ENCODE data around the gene SLC7A4. TPM values are rescaled to one million over a fixed set of nuclear protein-coding genes. Genes with fewer than 3 reads are reported as not detected.
A peak's percentile ranks its signal among the peaks of the same experiment; 100 is the strongest.

SLC7A4 gene
- total RNA-seq, 1 donor from 2014 or later: under 0.01 TPM

- no peak overlapping the region for H3K4me3 ChIP-seq (ENCODE audit: low read depth, low read length)
- no peaks in the 10 kb centered on the region for H3K36me3 ChIP-seq (ENCODE audit: control insufficient read depth, insufficient read depth, low read length)
- no peak for FAIRE-seq
- no peak for TF ChIP-seq CTCF (IDR thresholded peaks at IDR 0.05; ENCODE audit: insufficient read depth, low read length, severe bottlenecking)
- peaks cover 2% of the 10 kb centered on the region for H3K27me3 ChIP-seq (ENCODE audit: control insufficient read depth, insufficient read depth, low read length)
- no peak for DNase-seq (ENCODE audit: low read depth)
Observed at GRCh38 chr22:21032868-21033688, 717 bp upstream of the SLC7A4 start.

- peaks cover 2% of the 10 kb centered on the region for H3K27me3 ChIP-seq (ENCODE audit: control insufficient read depth, insufficient read depth, low read length)
- no peak for FAIRE-seq
- peak overlapping the region; percentile 32 for H3K4me3 ChIP-seq (ENCODE audit: low read depth, low read length)
Observed at GRCh38 chr22:21031545-21032036, 770 bp downstream of the SLC7A4 start.

GRCh38 chr22:21030621-21031544 is 1.5 kb downstream of the SLC7A4 start:
- DNase-seq (ENCODE audit: low read depth) (no peak), FAIRE-seq (peak; percentile 47)
- TF ChIP-seq CTCF (IDR thresholded peaks at IDR 0.05; ENCODE audit: insufficient read depth, low read length, severe bottlenecking): no peak

More at GRCh38 chr22:21031545-21032036, 770 bp downstream of the SLC7A4 start:
- no peak for TF ChIP-seq CTCF (IDR thresholded peaks at IDR 0.05; ENCODE audit: insufficient read depth, low read length, severe bottlenecking)
- no peak for DNase-seq (ENCODE audit: low read depth)
- no peaks in the 10 kb centered on the region for H3K36me3 ChIP-seq (ENCODE audit: control insufficient read depth, insufficient read depth, low read length)

GRCh38 chr22:21030032-21030431 is 2.3 kb downstream of the SLC7A4 start:
- H3K27me3 ChIP-seq (ENCODE audit: control insufficient read depth, insufficient read depth, low read length): peaks cover 2% of the 10 kb centered on the region
- no peaks in the 10 kb centered on the region for H3K36me3 ChIP-seq (ENCODE audit: control insufficient read depth, insufficient read depth, low read length)
- FAIRE-seq: no peak
- no peak for DNase-seq (ENCODE audit: low read depth)
- H3K4me3 ChIP-seq (ENCODE audit: low read depth, low read length): no peak overlapping the region
- no peak for TF ChIP-seq CTCF (IDR thresholded peaks at IDR 0.05; ENCODE audit: insufficient read depth, low read length, severe bottlenecking)

More at GRCh38 chr22:21030621-21031544, 1.5 kb downstream of the SLC7A4 start:
- no peak overlapping the region for H3K4me3 ChIP-seq (ENCODE audit: low read depth, low read length)
- peaks cover 2% of the 10 kb centered on the region for H3K27me3 ChIP-seq (ENCODE audit: control insufficient read depth, insufficient read depth, low read length)
- H3K36me3 ChIP-seq (ENCODE audit: control insufficient read depth, insufficient read depth, low read length): no peaks in the 10 kb centered on the region

GRCh38 chr22:21029486-21030025 is 2.8 kb downstream of the SLC7A4 start:
- Histone ChIP-seq H3K36me3 (ENCODE audit: control insufficient read depth, insufficient read depth, low read length) (no peaks in the 10 kb centered on the region), H3K4me3 (ENCODE audit: low read depth, low read length) (no peak overlapping the region), H3K27me3 (ENCODE audit: control insufficient read depth, insufficient read depth, low read length) (peaks cover 2% of the 10 kb centered on the region)
- FAIRE-seq (no peak), DNase-seq (ENCODE audit: low read depth) (no peak)
- no peak for TF ChIP-seq CTCF (IDR thresholded peaks at IDR 0.05; ENCODE audit: insufficient read depth, low read length, severe bottlenecking)

Measured in bronchial epithelial cell (primary cell).